Astrocyte (in vitro differentiated cells and primary cell): Measurements from ENCODE around the gene S100A11. TPM values are rescaled to one million over a fixed set of nuclear protein-coding genes. Genes with fewer than 3 reads are reported as not detected.

Experiments
- DNase-seq: peaks from one replicate; pipeline ENCODE4 v3.0.0-alpha.2; 2010; ENCODE audit warnings: low read depth
- FAIRE-seq: peaks from 2 replicates; lab custom pipeline; 2011; peaks lifted over from hg19 to GRCh38; lab: Jason Lieb, UNC
- H2AFZ ChIP-seq: 2 replicates; pipeline ENCODE4 v1.6.0; 2012; ENCODE audit warnings: low read depth, low read length, inconsistent platforms
- H3K27ac ChIP-seq: 2 replicates; pipeline ENCODE4 v1.5.1; 2011; ENCODE audit warnings: low read depth, low read length, inconsistent platforms
- H3K27me3 ChIP-seq: 2 replicates; pipeline ENCODE4 v1.6.0; 2011; ENCODE audit warnings: low read length, inconsistent platforms; ENCODE audit not compliant: insufficient read depth
- H3K36me3 ChIP-seq: 2 replicates; pipeline ENCODE4 v1.5.1; 2011; ENCODE audit warnings: low read length, inconsistent platforms; ENCODE audit not compliant: insufficient read depth
- H3K4me1 ChIP-seq: 2 replicates; pipeline ENCODE4 v1.5.1; 2011; ENCODE audit warnings: low read length, inconsistent platforms; ENCODE audit not compliant: insufficient read depth
- H3K4me2 ChIP-seq: 2 replicates; pipeline ENCODE4 v1.6.0; 2012; ENCODE audit warnings: low read length, inconsistent platforms
- H3K4me3 ChIP-seq: 2 replicates; pipeline ENCODE4 v1.5.1; 2011; ENCODE audit warnings: low read depth, mild to moderate bottlenecking, low read length, inconsistent platforms; ENCODE audit not compliant: insufficient read depth
- H3K79me2 ChIP-seq: 2 replicates; pipeline ENCODE4 v1.6.0; 2012; ENCODE audit warnings: mild to moderate bottlenecking, low read length, inconsistent platforms; ENCODE audit not compliant: insufficient read depth
- H3K9ac ChIP-seq: 2 replicates; pipeline ENCODE4 v1.6.0; 2012; ENCODE audit warnings: mild to moderate bottlenecking, low read length, inconsistent platforms
- H3K9me3 ChIP-seq: 2 replicates; pipeline ENCODE4 v1.5.1; 2012; ENCODE audit warnings: low read depth, mild to moderate bottlenecking, low read length, inconsistent platforms; ENCODE audit not compliant: insufficient read depth
- H4K20me1 ChIP-seq: 2 replicates; pipeline ENCODE4 v1.6.0; 2012; ENCODE audit warnings: low read length, inconsistent platforms; ENCODE audit not compliant: insufficient read depth
- H3K27ac Mint-ChIP-seq: one replicate; pipeline ENCODE4 v1.8.0; 2021; ENCODE audit warnings: mild to moderate bottlenecking, mixed read lengths; ENCODE audit not compliant: unreplicated experiment
- H3K27me3 Mint-ChIP-seq: one replicate; pipeline ENCODE4 v1.8.0; 2021; ENCODE audit warnings: low read depth, mixed read lengths; ENCODE audit not compliant: unreplicated experiment
- H3K36me3 Mint-ChIP-seq: one replicate; pipeline ENCODE4 v1.8.0; 2021; ENCODE audit warnings: low read depth, mixed read lengths; ENCODE audit not compliant: unreplicated experiment
- H3K4me1 Mint-ChIP-seq: one replicate; pipeline ENCODE4 v1.8.0; 2021; ENCODE audit warnings: low read depth, mixed read lengths; ENCODE audit not compliant: unreplicated experiment
- H3K4me3 Mint-ChIP-seq: one replicate; pipeline ENCODE4 v1.8.0; 2021; ENCODE audit warnings: mild to moderate bottlenecking, moderate library complexity, mixed read lengths; ENCODE audit not compliant: unreplicated experiment
- H3K9me3 Mint-ChIP-seq: one replicate; pipeline ENCODE4 v1.8.0; 2021; ENCODE audit warnings: mild to moderate bottlenecking, mixed read lengths; ENCODE audit not compliant: unreplicated experiment
- EZH2 ChIP-seq: IDR thresholded peaks from 2 replicates; pipeline ENCODE4 v1.6.1; 2012; ENCODE audit warnings: mild to moderate bottlenecking, low read length, inconsistent platforms; ENCODE audit not compliant: insufficient read depth
- total RNA-seq: library from RNA; stranded (reverse); gene quantifications from 2 replicates; pipeline ENCODE4 v1.2.1, GENCODE V29; 2021
- TF ChIP-seq, protein P1 (sequence below): IDR thresholded peaks from 2 replicates; pipeline ENCODE4 v1.5.1; 2011; ENCODE audit warnings: low read depth, mild to moderate bottlenecking, inconsistent platforms, low read length, moderate library complexity; ENCODE audit not compliant: insufficient read depth

Gene S100A11
- total RNA-seq, 1 donor from 2014 or later = 1,482 TPM

DNA sequence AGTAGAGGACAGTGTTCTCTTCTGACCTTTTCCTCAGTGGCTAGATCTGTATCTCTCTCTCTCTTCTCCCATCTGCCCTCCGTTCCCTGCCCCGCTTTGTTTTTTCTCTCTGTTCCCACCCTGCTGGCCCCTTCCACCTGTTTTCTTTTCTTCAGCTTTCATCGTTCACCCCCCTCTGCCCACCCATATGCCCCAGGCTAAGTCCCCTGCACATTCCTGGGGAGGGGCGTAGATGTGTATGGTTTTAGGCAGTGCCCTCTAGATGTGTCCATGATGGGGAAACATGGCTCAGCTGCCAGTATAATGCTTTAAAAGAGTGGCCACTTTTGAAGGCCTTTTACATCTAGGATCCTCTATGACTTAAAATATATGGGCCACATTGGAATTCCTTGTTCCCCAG lies 13.6 kb downstream of the S100A11 start:
- no peak for FAIRE-seq
- no peak for TF ChIP-seq EZH2
- TF ChIP-seq, protein P1, sequence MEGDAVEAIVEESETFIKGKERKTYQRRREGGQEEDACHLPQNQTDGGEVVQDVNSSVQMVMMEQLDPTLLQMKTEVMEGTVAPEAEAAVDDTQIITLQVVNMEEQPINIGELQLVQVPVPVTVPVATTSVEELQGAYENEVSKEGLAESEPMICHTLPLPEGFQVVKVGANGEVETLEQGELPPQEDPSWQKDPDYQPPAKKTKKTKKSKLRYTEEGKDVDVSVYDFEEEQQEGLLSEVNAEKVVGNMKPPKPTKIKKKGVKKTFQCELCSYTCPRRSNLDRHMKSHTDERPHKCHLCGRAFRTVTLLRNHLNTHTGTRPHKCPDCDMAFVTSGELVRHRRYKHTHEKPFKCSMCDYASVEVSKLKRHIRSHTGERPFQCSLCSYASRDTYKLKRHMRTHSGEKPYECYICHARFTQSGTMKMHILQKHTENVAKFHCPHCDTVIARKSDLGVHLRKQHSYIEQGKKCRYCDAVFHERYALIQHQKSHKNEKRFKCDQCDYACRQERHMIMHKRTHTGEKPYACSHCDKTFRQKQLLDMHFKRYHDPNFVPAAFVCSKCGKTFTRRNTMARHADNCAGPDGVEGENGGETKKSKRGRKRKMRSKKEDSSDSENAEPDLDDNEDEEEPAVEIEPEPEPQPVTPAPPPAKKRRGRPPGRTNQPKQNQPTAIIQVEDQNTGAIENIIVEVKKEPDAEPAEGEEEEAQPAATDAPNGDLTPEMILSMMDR = no peak

DNA sequence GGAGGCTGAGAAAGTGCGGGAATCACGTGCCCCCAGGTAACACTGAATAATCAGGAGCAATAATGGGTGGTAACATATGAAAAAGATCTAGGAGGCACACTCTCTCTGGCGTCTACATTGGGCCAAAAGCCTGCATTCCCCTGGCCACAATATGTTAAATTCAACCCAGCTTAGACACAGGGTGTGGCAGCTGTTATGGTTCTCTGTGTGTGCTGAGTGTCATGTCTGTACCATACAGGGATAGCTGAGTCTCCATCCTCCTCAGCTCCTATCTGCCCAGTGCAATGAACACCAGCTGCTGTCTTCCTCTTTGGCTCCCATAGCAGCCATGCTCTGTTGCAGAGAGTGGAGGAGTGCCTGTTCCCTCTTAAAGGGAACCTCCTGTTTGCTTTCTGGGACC lies 14.3 kb downstream of the S100A11 start:
- H3K4me1 Mint-ChIP-seq = peaks cover 1% of the 10 kb centered on the region
- H3K4me3 ChIP-seq = no peak overlapping the region
- H3K27ac ChIP-seq = no peak overlapping the region
- H3K36me3 Mint-ChIP-seq = no peaks in the 10 kb centered on the region
- peaks cover 11% of the 10 kb centered on the region for H3K27me3 Mint-ChIP-seq
- no peak overlapping the region for H3K4me3 Mint-ChIP-seq
- no peaks in the 10 kb centered on the region for H4K20me1 ChIP-seq
- no peak for DNase-seq
- H3K9me3 Mint-ChIP-seq = peaks cover 2% of the 10 kb centered on the region
- no peak for TF ChIP-seq EZH2
- TF ChIP-seq, protein P1 = no peak
- H3K27me3 ChIP-seq = peaks cover 5% of the 10 kb centered on the region
- no peaks in the 10 kb centered on the region for H3K36me3 ChIP-seq
- no peak overlapping the region for H3K4me2 ChIP-seq
- FAIRE-seq = no peak
- H2AFZ ChIP-seq = no peak overlapping the region
- H3K79me2 ChIP-seq = no peaks in the 10 kb centered on the region
- H3K9ac ChIP-seq = no peak overlapping the region
- peaks cover 5% of the 10 kb centered on the region for H3K4me1 ChIP-seq
- no peak overlapping the region for H3K27ac Mint-ChIP-seq
- H3K9me3 ChIP-seq = no peaks in the 10 kb centered on the region

More for the DNA sequence above, 13.6 kb downstream of the S100A11 start:
- peaks cover 5% of the 10 kb centered on the region for H3K4me1 ChIP-seq
- Mint-ChIP-seq H3K36me3 (no peaks in the 10 kb centered on the region), H3K27ac (no peak overlapping the region), H3K9me3 (peaks cover 2% of the 10 kb centered on the region), H3K4me3 (no peak overlapping the region), H3K4me1 (peaks cover 1% of the 10 kb centered on the region), H3K27me3 (peaks cover 11% of the 10 kb centered on the region)
- H3K9me3 ChIP-seq = no peaks in the 10 kb centered on the region
- no peak overlapping the region for H2AFZ ChIP-seq
- no peaks in the 10 kb centered on the region for H3K36me3 ChIP-seq
- no peaks in the 10 kb centered on the region for H4K20me1 ChIP-seq
- H3K27me3 ChIP-seq = peaks cover 5% of the 10 kb centered on the region
- H3K79me2 ChIP-seq = no peaks in the 10 kb centered on the region
- DNase-seq = no peak
- no peak overlapping the region for H3K4me3 ChIP-seq
- H3K4me2 ChIP-seq = no peak overlapping the region
- H3K9ac ChIP-seq = no peak overlapping the region
- no peak overlapping the region for H3K27ac ChIP-seq

DNA sequence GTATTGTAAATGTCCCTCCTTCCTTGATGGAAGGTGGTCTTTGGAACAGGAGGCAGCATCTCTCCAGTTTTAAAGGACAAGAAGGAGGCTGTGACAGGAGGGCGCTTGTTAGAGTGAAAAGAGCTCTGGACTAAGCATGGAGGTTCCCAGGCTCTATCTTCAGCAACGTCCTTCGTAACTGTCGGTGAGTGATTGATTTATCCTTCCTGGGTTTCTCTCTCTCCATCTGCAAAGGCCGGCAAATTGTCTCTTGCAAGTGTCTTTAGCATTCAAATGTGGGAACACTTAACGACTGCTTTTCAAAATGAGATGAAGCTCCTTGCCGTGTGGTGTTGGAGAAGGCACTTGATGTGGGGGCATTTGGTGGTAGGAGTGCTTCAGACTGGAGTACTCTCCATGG lies 15.2 kb downstream of the S100A11 start:
- H3K9ac ChIP-seq = no peak overlapping the region
- H3K9me3 Mint-ChIP-seq = peaks cover 2% of the 10 kb centered on the region
- H3K36me3 Mint-ChIP-seq = no peaks in the 10 kb centered on the region
- no peaks in the 10 kb centered on the region for H3K36me3 ChIP-seq
- H3K27ac Mint-ChIP-seq = no peak overlapping the region
- no peak overlapping the region for H3K4me3 ChIP-seq
- H2AFZ ChIP-seq = no peak overlapping the region
- no peak overlapping the region for H3K27ac ChIP-seq
- no peak overlapping the region for H3K4me2 ChIP-seq
- DNase-seq = no peak
- H3K4me1 Mint-ChIP-seq = peaks cover 1% of the 10 kb centered on the region
- TF ChIP-seq EZH2 = no peak
- TF ChIP-seq, protein P1 = no peak
- peaks cover under 1% of the 10 kb centered on the region for H3K4me1 ChIP-seq
- H3K27me3 Mint-ChIP-seq = peaks cover 11% of the 10 kb centered on the region
- no peak overlapping the region for H3K4me3 Mint-ChIP-seq
- H3K79me2 ChIP-seq = no peaks in the 10 kb centered on the region
- no peaks in the 10 kb centered on the region for H4K20me1 ChIP-seq
- H3K27me3 ChIP-seq = peaks cover 5% of the 10 kb centered on the region
- no peak for FAIRE-seq
- H3K9me3 ChIP-seq = no peaks in the 10 kb centered on the region
